GM23248 (cell line): ENCODE measurements around the gene ARL16.

Experiments
- EZH2 ChIP-seq: fragments of 200-600 bp; sonication (generic); IDR thresholded peaks from 2 replicates; pipeline ENCODE4 v1.6.1; 2018; ENCODE audit warnings: antibody characterized with exemption, mild to moderate bottlenecking; ENCODE audit not compliant: insufficient read depth, poor library complexity, severe bottlenecking
- EZH2phosphoT487 ChIP-seq: fragments of 200-600 bp; sonication (generic); IDR thresholded peaks from 2 replicates; pipeline ENCODE4 v1.6.1; 2018; ENCODE audit warnings: antibody characterized with exemption, moderate library complexity, mild to moderate bottlenecking, low read depth; ENCODE audit not compliant: insufficient read depth

DNA sequence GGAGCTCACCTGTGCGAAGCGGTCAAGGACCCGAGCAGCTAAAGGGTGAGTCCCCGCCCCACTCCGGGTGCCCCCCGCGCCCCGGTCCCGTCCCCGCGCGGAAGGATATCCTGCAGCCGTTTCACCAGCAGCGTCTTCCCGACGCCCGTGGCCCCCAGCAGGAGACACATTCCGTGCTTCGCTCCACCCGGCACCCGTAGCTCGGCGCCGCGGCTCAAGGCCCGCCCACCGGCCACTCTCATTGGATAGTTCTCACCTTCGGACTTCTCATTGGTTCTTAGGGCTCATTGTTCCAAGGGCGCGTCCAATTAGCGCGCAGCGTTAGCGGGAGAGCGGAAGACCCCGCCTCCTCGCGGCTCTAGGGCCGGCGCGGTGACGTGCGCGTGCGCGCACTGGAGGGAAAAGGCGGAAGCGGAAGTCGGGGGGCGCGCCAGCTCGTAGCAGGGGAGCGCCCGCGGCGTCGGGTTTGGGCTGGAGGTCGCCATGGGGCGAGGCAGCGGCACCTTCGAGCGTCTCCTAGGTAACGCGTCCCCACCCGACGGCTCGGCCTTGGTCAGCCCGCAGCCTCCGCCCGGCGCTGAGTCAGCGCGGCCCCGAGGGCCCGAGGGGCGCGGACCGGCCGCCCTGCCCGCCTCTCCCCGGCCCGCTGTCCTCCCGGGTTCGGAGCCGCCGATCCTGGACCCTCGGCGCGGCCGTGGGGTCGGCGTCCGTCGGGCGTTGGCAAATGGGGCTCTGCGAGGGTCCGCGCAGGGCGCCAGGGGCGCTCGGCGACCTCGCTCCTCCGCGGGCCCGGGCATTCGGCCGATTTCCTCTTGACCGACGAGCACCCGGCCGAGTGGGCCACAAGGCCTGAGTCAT, at the start of gene ARL16, which contains the start of gene HGS:
- TF ChIP-seq EZH2: no peak
- no peak for TF ChIP-seq EZH2phosphoT487
